Vagina (tissue), 2 donors: Measurements from ENCODE around the gene PGC. TPM values are rescaled to one million over a fixed set of nuclear protein-coding genes. Genes with fewer than 3 reads are reported as not detected.

Experiments used
- DNase-seq, 2 donors: peaks; one replicate each; pipeline ENCODE4 v3.0.0-alpha.2; 2017; ENCODE audit errors: extremely low spot score in 2 of 2
- H3K27ac ChIP-seq: fragments of 200-600 bp; sonication (generic); one replicate; pipeline ENCODE4 v1.5.1; 2019
- H3K27me3 ChIP-seq: fragments of 200-600 bp; sonication (generic); one replicate; pipeline ENCODE4 v1.5.1; 2019
- H3K36me3 ChIP-seq, 2 donors: fragments of 200-600 bp; sonication (generic); one replicate each; pipeline ENCODE4 v1.5.1; 2017 to 2019
- H3K4me1 ChIP-seq: fragments of 200-600 bp; sonication (generic); one replicate; pipeline ENCODE4 v1.5.1; 2019
- H3K4me3 ChIP-seq, 2 donors: fragments of 200-600 bp; sonication (generic); 1 replicate in 1 of 2; 2 replicates in 1 of 2; pipeline ENCODE4 v1.5.1; 2016 to 2019
- H3K9me3 ChIP-seq: fragments of 200-600 bp; sonication (generic); one replicate; pipeline ENCODE4 v1.5.1; 2019
- CTCF ChIP-seq, 3 experiments: fragments of 450-650 bp in 2 of 3; fragments of 200-600 bp in 1 of 3; sonication (generic) in 1 of 3; IDR thresholded peaks; one replicate each; pipeline ENCODE4 v1.5.1; 2017 to 2019; ENCODE audit warnings: antibody characterized with exemption in 3 of 3, mild to moderate bottlenecking in 2 of 3, moderate library complexity in 2 of 3
- POLR2A ChIP-seq, 2 donors: fragments of 450-650 bp; IDR thresholded peaks; one replicate each; pipeline ENCODE4 v1.6.1; 2017; ENCODE audit warnings: antibody characterized with exemption in 2 of 2, mild to moderate bottlenecking in 2 of 2, moderate library complexity in 2 of 2
- POLR2AphosphoS5 ChIP-seq, 2 donors: sonication (generic); formaldehyde crosslinking; IDR thresholded peaks; one replicate each; pipeline ENCODE4 v1.9.0; 2017; ENCODE audit warnings: antibody characterized with exemption in 2 of 2, mild to moderate bottlenecking in 2 of 2, low read depth in 1 of 2; ENCODE audit not compliant: insufficient read depth in 1 of 2
- intact Hi-C: fragments of 100-400 bp; cut with DNase I; formaldehyde crosslinking; loops from one replicate; pipeline ENCODE4 v1.15.1; 2023
- total RNA-seq: library from RNA; depleted of rRNA; stranded (reverse); fragments of >200 nt; gene quantifications from one replicate; pipeline ENCODE4 v1.2.3, GENCODE V29; 2016

PGC gene
- total RNA-seq, 1 donor from 2014 or later: 3.4 TPM

GRCh38 chr6:41780551-41781365, 33.6 kb upstream of the PGC start, which contains the start of gene PRICKLE4:
Gene PRICKLE4, plus strand, starts transcription at chr6:41780782. Its CDS starts 2,692 bp downstream, at chr6:41783474.
- H3K9me3 ChIP-seq: no peaks in the 10 kb centered on the region
- peak within 1 kb of the TSS; percentile 83 to 89 for H3K4me3 ChIP-seq
- peak in 1 of 2 donors; percentile 17 for TF ChIP-seq POLR2AphosphoS5 (IDR thresholded peaks at IDR 0.05; ENCODE audit: insufficient read depth in 1 of 2, low read depth in 1 of 2)
- TF ChIP-seq POLR2A (IDR thresholded peaks at IDR 0.05): no peak
- H3K36me3 ChIP-seq: peaks cover 0 to 8% of the 10 kb centered on the region in 2 donors
- intact Hi-C loops: loop anchor here (2.0 kb wide), 1 partner anchor 264 kb away; no protein-coding TSS in a partner anchor
- peaks cover 44% of the 10 kb centered on the region for H3K4me1 ChIP-seq
- H3K27ac ChIP-seq: peak within 1 kb of the TSS; percentile 94
- no peaks in the 10 kb centered on the region for H3K27me3 ChIP-seq
- no peak for DNase-seq

- H3K4me1 ChIP-seq: peaks cover 36% of the 10 kb centered on the region
- peak; percentile 77 to 92 (median 77) for TF ChIP-seq CTCF (IDR thresholded peaks at IDR 0.05)
- TF ChIP-seq POLR2AphosphoS5 (IDR thresholded peaks at IDR 0.05; ENCODE audit: insufficient read depth in 1 of 2, low read depth in 1 of 2): peak; percentile 66
- TF ChIP-seq POLR2A (IDR thresholded peaks at IDR 0.05): no peak
- DNase-seq: peak in 1 of 2 donors; percentile 96
Measured at GRCh38 chr6:41779788-41780550, 32.8 kb upstream of the PGC start, which contains the start of gene FRS3. Gene FRS3, minus strand, starts transcription at chr6:41779900. Its CDS starts 2,913 bp downstream, at chr6:41776987.

GRCh38 chr6:41779336-41779735, 32.1 kb upstream of the PGC start:
- TF ChIP-seq POLR2A (IDR thresholded peaks at IDR 0.05): no peak
- no peak for TF ChIP-seq POLR2AphosphoS5 (IDR thresholded peaks at IDR 0.05; ENCODE audit: insufficient read depth in 1 of 2, low read depth in 1 of 2)
- no peak for TF ChIP-seq CTCF (IDR thresholded peaks at IDR 0.05)
- Histone ChIP-seq H3K9me3 (no peaks in the 10 kb centered on the region), H3K4me1 (peaks cover 29% of the 10 kb centered on the region), H3K27ac (peak overlapping the region; percentile 48), H3K27me3 (no peaks in the 10 kb centered on the region), H3K4me3 (peak overlapping the region; percentile 83 to 89), H3K36me3 (peaks cover 0 to 22% of the 10 kb centered on the region in 2 donors)
- DNase-seq: no peak
- intact Hi-C loops: no loop called here

More at GRCh38 chr6:41779788-41780550, 32.8 kb upstream of the PGC start, which contains the start of gene FRS3:
- Histone ChIP-seq H3K9me3 (no peaks in the 10 kb centered on the region), H3K27me3 (no peaks in the 10 kb centered on the region), H3K4me3 (peak within 1 kb of the TSS; percentile 83 to 89), H3K36me3 (peaks cover 0 to 16% of the 10 kb centered on the region in 2 donors), H3K27ac (peak within 1 kb of the TSS; percentile 94)
- intact Hi-C loops: loop anchor here (2.0 kb wide), 1 partner anchor 265 kb away; no protein-coding TSS in a partner anchor

- Histone ChIP-seq H3K4me3 (peak overlapping the region; percentile 83 to 89), H3K36me3 (peaks cover 0 to 27% of the 10 kb centered on the region in 2 donors), H3K27ac (peak overlapping the region; percentile 48), H3K4me1 (peaks cover 25% of the 10 kb centered on the region), H3K27me3 (no peaks in the 10 kb centered on the region), H3K9me3 (no peaks in the 10 kb centered on the region)
- TF ChIP-seq POLR2A (IDR thresholded peaks at IDR 0.05): no peak
- no peak for TF ChIP-seq POLR2AphosphoS5 (IDR thresholded peaks at IDR 0.05; ENCODE audit: insufficient read depth in 1 of 2, low read depth in 1 of 2)
- no peak for DNase-seq
- intact Hi-C loops: no loop called here
Measured at GRCh38 chr6:41778895-41779294, 31.7 kb upstream of the PGC start.

GRCh38 chr6:41777551-41778285, 30.5 kb upstream of the PGC start:
- H3K4me3 ChIP-seq: no peak overlapping the region
- no peaks in the 10 kb centered on the region for H3K9me3 ChIP-seq
- TF ChIP-seq CTCF (IDR thresholded peaks at IDR 0.05) (no peak), POLR2AphosphoS5 (IDR thresholded peaks at IDR 0.05; ENCODE audit: insufficient read depth in 1 of 2, low read depth in 1 of 2) (no peak), POLR2A (IDR thresholded peaks at IDR 0.05) (no peak)
- no peak for DNase-seq
- no peak overlapping the region for H3K27ac ChIP-seq
- H3K36me3 ChIP-seq: peaks cover 0 to 38% of the 10 kb centered on the region in 2 donors
- H3K4me1 ChIP-seq: peaks cover 25% of the 10 kb centered on the region
- intact Hi-C loops: no loop called here
- H3K27me3 ChIP-seq: no peaks in the 10 kb centered on the region
